Liver (tissue), 3 donors: Measurements from ENCODE around the gene PSMD12.

Experiments used
- ATF3 ChIP-seq: IDR thresholded peaks from 2 replicates; pipeline ENCODE4 v1.6.1; 2016; ENCODE audit warnings: antibody characterized with exemption
- CTCF ChIP-seq: fragments of 150-350 bp; IDR thresholded peaks from 2 replicates; pipeline ENCODE4 v1.5.1; 2017; ENCODE audit warnings: improper control_type of control experiment, low read depth, low read length; ENCODE audit not compliant: missing input control
- EGR1 ChIP-seq, 2 donors: IDR thresholded peaks; 2 replicates each; pipeline ENCODE4 v1.6.1; 2016 to 2018; ENCODE audit warnings: antibody characterized with exemption in 2 of 2, low read depth in 2 of 2
- FOXA1 ChIP-seq: IDR thresholded peaks from 2 replicates; pipeline ENCODE4 v1.6.1; 2016; ENCODE audit warnings: antibody characterized with exemption
- JUND ChIP-seq, 2 donors: IDR thresholded peaks; 2 replicates each; pipeline ENCODE4 v1.6.1; 2016; ENCODE audit warnings: antibody characterized with exemption in 2 of 2
- RAD21 ChIP-seq, 2 donors: IDR thresholded peaks; 2 replicates each; pipeline ENCODE4 v1.6.1; 2016; ENCODE audit warnings: antibody characterized with exemption in 2 of 2, mild to moderate bottlenecking in 2 of 2
- REST ChIP-seq: IDR thresholded peaks from 2 replicates; pipeline ENCODE4 v1.6.1; 2016; ENCODE audit warnings: antibody characterized with exemption, mild to moderate bottlenecking
- YY1 ChIP-seq: IDR thresholded peaks from 2 replicates; pipeline ENCODE4 v1.6.1; 2016; ENCODE audit warnings: antibody characterized with exemption, mild to moderate bottlenecking
- donor health status: healthy.
- donor health status: healthy.

GRCh38 chr17:67376737-67377487 is 10.5 kb upstream of the PSMD12 start, which contains the start of gene PITPNC1:
- TF ChIP-seq CTCF (no peak), EGR1 (IDR thresholded peaks at IDR 0.05; ENCODE audit: low read depth in 2 of 2) (no peak), JUND (IDR thresholded peaks at IDR 0.05) (peak in 1 of 2 donors; percentile 23), ATF3 (no peak), RAD21 (IDR thresholded peaks at IDR 0.05) (peak; percentile 35 to 45), REST (peak; percentile 47), YY1 (peak; percentile 75), FOXA1 (no peak)
